Sigmoid colon (tissue), 4 donors: Measurements from ENCODE around the gene ITGA5.

Experiments
- POLR2AphosphoS5 ChIP-seq, 4 donors: sonication (generic); formaldehyde crosslinking; IDR thresholded peaks; one replicate each; pipeline ENCODE4 v1.6.1; 2017; ENCODE audit warnings: antibody characterized with exemption in 4 of 4
- TF ChIP-seq, protein P1 (sequence below), 4 experiments: fragments of 450-650 bp in 3 of 4; fragments of 200-600 bp in 1 of 4; IDR thresholded peaks; one replicate each; pipeline ENCODE4 v1.5.1; 2016 to 2019; ENCODE audit warnings: antibody characterized with exemption in 4 of 4, mild to moderate bottlenecking in 3 of 4, moderate library complexity in 2 of 4

DNA sequence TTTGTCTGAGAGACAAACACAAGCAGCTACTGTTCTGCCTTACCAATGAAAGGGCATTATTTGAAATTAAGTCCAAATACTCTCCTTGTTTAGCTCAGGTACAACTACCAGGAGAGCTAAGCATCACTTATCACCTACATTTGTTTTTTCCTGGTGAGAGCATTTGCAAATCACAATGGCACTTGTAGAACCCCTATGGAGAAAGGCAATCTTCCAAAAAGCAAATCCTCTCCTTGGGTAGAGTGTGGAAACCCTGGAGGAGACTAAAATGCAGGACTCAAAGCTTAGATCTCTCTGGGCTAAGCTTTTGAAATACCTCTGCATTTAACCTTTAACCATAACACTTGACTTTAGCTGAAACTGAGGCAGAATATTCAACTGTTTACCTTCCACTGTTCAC, 33.6 kb upstream of the ITGA5 start:
- TF ChIP-seq POLR2AphosphoS5 (IDR thresholded peaks at IDR 0.05) = no peak
- TF ChIP-seq, protein P1, sequence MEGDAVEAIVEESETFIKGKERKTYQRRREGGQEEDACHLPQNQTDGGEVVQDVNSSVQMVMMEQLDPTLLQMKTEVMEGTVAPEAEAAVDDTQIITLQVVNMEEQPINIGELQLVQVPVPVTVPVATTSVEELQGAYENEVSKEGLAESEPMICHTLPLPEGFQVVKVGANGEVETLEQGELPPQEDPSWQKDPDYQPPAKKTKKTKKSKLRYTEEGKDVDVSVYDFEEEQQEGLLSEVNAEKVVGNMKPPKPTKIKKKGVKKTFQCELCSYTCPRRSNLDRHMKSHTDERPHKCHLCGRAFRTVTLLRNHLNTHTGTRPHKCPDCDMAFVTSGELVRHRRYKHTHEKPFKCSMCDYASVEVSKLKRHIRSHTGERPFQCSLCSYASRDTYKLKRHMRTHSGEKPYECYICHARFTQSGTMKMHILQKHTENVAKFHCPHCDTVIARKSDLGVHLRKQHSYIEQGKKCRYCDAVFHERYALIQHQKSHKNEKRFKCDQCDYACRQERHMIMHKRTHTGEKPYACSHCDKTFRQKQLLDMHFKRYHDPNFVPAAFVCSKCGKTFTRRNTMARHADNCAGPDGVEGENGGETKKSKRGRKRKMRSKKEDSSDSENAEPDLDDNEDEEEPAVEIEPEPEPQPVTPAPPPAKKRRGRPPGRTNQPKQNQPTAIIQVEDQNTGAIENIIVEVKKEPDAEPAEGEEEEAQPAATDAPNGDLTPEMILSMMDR (IDR thresholded peaks at IDR 0.05) = no peak
